Gastroesophageal sphincter (tissue), 3 donors: ENCODE measurements around the gene TSHZ2.
"Not testable (repeated sequence)": the region's sequence is repeated elsewhere in the genome, so short reads cannot be mapped to it uniquely, and the experiment has no call there.

Source experiments
- POLR2A ChIP-seq, 2 donors: fragments of 450-650 bp; IDR thresholded peaks; one replicate each; pipeline ENCODE4 v1.6.1; 2017; ENCODE audit warnings: antibody characterized with exemption in 2 of 2, mild to moderate bottlenecking in 2 of 2, moderate library complexity in 1 of 2
- TF ChIP-seq, protein P1 (sequence below), 4 experiments: fragments of 200-600 bp in 2 of 4; fragments of 450-650 bp in 2 of 4; sonication (generic) in 1 of 4; IDR thresholded peaks; one replicate each; pipeline ENCODE4 v1.5.1; 2017 to 2019; ENCODE audit warnings: antibody characterized with exemption in 4 of 4, mild to moderate bottlenecking in 2 of 4, moderate library complexity in 2 of 4

DNA sequence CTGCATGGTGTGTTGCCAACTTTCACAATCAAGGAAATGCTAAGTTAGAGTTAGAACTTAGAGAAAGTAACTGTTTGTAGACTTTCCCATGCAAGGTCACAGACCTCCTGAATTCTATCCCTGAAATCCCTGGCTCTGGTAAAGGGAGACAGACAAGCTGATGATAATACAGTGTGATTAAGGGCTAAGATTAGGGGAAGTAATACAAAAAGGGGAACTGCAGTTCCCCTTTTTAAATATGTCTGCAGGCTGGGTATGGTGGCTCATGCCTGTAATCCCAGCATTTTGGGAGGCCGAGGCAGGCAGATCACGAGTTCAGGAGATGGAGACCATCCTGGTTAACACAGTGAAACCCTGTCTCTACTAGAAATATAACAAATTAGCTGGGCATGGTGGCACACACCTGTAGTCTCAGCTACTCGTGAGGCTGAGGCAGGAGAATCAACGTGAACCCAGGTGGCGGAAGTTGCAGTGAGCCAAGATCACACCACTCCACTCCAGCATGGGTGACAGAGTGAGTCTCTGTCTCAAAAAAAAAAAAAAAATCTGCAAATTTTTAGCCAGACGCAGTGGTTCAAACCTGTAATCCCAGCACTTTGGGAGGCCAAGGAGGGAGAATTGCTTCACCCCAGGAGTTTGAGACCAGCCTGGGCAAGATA lies 560.6 kb downstream of the TSHZ2 start:
- TF ChIP-seq, protein P1, sequence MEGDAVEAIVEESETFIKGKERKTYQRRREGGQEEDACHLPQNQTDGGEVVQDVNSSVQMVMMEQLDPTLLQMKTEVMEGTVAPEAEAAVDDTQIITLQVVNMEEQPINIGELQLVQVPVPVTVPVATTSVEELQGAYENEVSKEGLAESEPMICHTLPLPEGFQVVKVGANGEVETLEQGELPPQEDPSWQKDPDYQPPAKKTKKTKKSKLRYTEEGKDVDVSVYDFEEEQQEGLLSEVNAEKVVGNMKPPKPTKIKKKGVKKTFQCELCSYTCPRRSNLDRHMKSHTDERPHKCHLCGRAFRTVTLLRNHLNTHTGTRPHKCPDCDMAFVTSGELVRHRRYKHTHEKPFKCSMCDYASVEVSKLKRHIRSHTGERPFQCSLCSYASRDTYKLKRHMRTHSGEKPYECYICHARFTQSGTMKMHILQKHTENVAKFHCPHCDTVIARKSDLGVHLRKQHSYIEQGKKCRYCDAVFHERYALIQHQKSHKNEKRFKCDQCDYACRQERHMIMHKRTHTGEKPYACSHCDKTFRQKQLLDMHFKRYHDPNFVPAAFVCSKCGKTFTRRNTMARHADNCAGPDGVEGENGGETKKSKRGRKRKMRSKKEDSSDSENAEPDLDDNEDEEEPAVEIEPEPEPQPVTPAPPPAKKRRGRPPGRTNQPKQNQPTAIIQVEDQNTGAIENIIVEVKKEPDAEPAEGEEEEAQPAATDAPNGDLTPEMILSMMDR (IDR thresholded peaks at IDR 0.05), result not testable (repeated sequence)
- not testable (repeated sequence) for TF ChIP-seq POLR2A (IDR thresholded peaks at IDR 0.05)
